GM19463 (cell line): ENCODE measurements around the gene CCDC92B.
"Not testable (repeated sequence)": the region's sequence is repeated elsewhere in the genome, so short reads cannot be mapped to it uniquely, and the experiment has no call there.

Experiments
- ATAC-seq: cut with Tn5 transposase; IDR thresholded peaks from one replicate; pipeline ENCODE4 v1.9.1; 2021; ENCODE audit warnings: mild to moderate bottlenecking, moderate library complexity; ENCODE audit not compliant: unreplicated experiment

Gene CCDC92B

DNA sequence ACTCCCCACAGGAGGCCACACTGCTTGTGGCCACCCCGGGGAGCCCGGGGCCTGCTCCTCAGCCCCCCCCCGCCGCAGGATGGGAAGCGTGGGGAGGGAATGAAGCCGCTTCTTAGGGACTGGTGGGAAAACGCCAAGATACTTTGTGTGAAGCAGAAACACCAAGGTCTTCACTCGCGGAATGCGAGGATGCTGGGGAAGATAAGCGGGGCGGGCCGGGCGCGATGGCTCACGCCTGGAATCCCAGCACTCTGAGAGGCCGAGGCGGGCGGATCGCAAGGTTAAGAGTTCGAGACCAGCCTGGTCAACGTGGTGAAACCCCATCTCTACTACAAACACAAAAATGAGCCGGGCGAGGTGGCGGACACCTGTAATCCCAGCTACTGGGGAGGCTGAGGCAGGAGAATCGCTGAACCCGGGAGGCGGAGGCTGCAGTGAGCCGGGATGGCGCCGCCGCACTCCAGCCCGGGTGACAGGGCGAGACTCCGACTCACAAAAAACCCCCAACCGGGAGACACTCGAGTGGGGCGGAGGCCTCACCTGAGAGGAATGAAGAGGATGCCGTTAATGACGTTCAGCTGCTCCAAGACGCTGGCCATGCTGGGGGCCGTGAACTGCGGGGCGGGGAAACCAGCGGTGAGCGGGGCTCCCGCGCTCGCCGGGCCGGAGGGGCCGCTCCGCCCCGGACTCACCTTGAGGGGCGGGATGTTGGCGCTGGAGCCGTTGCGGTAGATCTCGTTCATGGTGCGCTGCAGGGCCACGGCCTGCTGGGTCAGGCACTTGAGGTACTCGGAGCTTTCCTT lies 58.2 kb downstream of the CCDC92B start:
- ATAC-seq: no peak

DNA sequence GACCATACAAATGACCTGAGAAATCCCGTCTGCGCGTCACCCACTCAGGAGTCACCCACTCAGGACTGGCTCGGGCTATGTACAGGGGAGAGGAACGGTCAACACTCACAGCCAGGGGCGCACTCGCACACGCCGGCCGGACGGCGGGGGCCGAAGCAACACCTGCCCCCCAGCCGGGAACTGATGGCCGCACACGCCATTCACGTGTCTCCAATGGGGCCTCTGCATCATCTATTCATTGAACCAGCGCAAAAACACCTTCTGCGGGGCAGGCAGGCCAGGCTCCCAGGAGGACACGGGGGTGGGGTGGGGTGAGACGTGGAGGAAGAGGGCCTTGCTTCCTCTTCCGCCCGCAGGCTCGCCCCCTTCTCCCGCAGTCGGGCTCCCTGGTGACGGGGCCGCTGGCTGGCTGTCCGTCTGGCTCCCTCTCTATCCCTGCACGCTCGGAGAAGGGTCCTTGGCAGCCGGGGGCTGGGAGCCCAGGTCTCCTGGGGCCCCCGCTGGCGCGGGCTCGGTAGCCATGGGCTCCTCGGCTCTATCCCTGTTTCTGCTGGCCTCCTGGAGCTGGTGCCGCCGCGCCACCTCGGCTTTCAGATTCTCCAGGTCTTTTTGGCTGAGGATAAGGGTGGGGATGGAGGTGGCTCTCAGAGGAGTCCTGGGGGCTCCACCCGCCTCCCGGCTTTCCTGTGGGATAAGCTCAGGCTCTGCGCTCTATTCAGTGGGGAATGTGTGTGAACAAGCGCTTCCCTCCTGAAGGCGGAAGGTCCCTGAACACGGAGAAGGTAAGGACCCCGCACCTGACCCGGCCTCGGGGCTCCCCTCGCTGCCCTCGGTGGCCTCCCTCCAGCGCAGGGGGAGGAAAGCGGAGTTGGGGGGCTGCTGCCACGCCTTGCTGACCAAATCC lies 59.0 kb downstream of the CCDC92B start:
- ATAC-seq: no peak

DNA sequence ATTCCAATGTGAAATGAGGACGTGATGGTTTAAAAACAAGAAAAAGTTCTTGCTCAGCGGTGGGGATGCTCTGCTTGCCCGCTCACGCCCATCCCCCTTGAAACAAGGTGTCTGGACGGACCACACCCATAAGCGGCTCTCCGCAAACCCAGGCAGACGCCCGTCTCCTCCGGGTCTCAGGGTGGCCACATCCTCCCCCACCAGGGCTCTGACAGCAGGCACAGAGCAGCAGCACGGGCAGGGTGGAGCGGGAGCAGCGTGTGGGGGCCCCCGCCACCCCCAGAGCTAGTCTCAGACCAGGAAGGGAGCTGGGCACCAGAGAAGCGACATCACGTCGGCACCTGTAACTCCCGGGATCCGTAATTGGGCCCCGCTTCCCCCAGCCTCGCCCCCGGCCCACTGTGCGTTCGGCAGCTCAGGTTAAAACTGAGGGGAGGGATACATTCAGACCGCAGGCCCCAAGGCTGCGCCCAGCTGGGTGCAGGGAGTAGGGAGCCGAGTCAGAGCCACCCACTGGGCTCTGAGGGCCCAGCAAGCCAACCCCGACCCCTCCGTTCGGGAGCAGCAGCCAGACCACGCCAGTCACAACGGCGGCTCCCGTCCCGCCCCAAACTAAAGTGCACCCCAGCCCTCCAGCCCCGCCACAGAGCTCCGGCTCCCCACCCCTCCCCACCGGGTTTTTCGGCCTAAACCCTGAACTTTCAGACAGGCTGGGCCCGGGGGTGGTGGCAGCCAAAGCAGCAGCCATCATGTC lies 59.9 kb downstream of the CCDC92B start:
- ATAC-seq: no peak

DNA sequence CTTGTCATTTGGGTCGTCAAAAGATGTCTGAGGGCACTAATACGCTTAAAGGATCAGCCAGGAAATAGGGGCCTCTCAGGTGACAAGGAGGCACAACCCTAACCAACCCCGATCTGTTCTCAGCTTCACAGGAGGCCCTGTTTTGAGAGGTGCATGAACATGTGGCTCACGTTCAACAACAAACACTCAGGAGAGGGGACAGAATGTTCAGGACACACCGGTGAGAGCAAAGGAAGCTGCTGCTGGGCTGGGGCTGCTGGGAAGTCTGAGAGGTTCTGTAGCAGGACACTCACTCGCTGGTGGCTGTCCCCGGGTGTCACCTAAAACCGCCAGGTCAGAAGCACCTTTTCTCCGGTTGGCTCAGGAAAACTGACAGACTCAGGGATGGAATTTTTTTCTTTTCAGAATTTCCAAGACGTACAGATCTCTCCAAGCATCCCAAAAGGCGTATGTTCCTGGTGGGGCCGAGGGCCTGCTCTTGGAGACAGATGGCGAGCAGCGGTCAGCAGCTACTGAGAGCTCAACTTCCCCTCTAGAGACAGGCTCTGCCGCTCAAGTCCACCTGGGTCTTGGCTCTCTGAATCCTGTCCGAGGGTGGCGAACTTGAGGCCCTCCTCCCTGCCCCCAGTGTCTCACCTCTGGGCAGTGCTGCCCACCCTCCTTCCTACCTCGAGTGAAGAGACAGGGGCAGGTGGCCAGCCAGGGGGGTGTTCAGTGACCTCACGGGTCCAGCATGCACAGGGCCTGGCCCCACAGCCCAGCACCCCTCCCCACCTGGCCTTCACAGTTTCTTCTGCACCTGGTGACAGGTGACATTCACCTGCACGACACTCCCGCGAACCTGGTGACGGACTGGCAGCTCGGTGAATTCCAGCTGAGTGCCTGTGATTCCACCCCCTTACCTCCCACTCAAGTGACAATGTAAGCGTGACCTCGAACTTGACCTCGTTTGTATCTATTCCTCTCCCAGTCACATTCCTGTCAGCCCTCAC lies 60.8 kb downstream of the CCDC92B start:
- ATAC-seq: no peak

DNA sequence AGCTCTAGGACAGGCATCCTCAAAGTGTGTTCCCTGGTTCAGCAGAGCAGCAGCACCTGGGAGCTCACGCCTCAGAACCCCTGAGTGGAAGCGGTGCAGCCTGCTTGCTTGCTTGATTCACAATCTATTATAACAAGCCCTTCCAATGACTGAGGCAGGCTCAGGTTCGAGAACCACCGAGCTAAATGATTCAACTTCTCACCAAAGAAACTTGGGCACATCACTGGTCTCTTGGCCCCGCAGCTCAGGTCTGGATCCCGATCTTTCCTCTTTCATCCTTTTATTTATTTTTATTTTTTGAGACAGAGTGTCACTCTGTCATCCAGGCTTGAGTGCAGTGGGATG lies 62.4 kb downstream of the CCDC92B start:
- ATAC-seq: no peak

DNA sequence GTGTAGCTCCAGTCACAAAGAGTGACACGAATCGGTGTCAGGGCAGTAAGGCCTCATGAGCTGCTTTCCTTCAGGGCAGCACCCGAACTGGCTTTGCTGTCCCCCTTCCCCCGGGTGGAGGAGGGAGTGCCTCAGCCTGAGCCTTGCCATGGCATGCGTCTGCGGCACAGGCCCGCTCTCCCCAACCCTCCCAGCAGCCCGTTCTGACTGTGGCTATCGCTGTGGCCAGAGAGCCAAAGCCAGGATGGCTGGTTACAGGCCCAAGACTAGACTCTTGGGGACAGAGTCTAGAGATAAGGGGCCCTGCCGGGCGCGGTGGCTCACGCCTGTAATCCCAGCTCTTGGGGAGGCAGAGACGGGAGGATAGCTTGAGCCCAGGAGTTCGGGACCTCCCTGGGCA lies 63.8 kb downstream of the CCDC92B start:
- no peak for ATAC-seq

DNA sequence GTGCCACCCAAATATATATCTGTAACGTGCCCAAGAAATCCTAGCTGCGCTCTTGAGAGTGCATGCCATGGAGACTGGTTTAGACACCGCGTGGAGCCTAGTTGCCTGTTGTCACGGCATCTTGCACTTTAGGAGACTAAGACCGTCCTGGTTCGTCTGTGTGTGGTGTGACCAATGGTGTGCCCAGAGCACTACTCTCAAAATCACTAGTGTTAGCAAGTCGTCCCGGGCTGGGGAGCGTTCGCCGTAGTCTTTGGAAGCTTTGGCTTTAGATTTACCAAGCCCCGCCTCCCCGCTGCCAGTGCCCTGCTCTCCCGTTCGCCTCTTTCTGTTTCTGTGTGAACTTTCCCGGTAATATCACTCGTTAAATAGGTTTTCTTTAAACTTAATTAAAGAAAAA lies 64.9 kb downstream of the CCDC92B start:
- ATAC-seq: no peak

DNA sequence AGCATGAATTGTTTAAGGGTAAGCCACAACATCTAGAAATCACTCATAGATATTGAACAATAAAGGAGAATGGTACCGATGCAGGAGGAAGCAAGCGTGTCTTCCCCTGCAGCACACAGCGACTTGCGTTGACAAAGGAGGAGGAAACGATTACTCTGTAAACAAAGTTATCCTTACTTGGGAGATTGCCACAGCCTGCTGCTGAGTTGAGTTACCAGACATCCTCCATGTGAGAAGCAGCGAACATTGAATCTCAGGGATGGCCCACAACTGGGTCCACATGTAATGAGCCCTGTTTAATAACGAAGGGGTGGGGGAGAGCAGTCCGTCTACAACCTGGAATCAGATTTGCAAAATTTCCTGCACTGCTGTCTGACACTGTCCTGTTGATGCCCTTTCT lies 65.5 kb downstream of the CCDC92B start:
- ATAC-seq: no peak

DNA sequence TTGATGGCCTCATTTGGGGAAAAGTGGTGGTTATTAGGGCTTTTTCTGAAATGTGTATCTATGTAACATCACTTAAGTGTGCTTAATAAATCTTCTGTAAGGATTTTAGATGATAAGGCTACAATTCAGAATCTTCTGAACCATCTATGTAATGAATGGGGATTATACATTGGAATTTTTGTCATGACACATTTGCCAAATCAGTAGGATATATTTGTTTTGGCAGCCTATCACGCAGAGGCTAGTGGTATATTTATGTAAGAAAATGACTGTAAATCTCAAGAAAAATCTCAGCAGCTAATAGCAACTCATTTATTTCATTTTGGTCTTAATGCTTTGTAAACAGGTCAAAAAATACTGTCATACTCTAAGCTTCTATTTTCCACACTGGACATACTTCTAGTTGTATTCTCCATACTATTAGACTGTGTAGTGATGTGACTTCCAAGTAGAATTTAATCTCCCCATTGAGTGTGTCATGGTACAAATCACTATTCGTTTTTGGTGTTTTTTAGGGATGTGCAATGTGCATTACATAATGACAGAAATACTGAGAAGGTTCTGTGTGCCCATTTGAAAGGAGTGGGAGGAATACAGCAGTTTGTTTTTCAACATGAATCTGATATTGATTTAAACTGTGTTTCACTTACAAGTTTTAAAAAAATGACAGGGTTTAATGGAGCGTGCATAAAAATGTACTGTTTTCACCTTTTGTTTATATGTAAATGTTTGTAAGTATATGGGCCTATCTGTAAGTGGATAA lies 67.1 kb downstream of the CCDC92B start:
- ATAC-seq: no peak

DNA sequence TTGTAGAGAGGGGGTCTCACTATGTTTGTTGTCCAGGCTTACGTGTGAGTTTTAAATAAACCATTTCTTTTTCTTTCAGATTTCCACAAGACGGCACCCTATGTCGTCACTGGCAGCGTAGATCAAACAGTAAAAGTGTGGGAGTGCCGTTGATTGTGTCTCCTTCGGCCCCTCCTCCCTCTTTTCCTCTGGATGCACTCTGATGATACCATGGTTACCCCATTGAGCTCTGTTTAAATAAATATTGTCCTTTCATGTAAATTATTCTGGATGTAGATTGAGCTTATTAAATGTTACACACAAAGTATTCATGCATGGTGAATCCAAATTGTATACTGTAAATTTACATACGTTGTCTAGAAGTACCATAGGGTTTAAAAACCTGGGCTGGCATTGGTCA lies 67.8 kb downstream of the CCDC92B start:
- ATAC-seq: no peak

DNA sequence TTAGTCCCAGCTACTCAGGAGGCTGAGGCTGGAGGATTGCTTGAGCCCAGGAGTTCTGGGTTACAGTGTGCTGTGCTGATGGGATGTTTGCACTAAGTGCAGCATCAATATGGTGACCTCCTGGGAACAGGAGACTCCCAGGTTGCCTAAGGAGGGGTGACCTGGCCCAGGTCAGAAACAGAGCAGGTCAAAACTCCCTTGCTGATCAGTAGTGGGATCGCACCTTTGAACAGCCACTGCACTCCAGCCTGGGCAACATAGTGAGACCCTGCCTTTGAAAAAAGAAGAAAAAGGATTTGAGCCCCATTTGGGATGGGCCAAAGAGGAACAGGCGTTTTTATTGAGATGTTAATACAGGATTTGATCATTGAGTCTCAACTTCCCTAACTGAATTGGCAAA lies 68.5 kb downstream of the CCDC92B start:
- no peak for ATAC-seq

DNA sequence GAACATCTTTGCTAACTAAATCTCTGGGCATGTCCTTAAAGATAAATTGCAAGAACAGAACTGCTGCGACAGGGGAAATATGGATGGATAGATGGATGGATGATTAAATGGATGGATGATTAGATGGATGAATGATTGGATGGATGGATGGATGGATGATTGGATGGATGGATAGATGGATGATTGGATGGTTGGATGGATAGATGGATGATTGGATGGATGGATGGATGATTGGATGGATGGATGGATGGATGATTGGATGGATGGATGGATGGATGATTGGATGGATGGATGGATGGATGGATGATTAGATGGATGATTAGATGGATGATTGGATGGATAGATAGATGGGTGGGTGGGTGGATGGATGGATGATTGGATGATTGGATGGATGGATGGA lies 70.2 kb downstream of the CCDC92B start:
- not testable (repeated sequence) for ATAC-seq
